ENCODE results near the gene PTGDS.

DNA sequence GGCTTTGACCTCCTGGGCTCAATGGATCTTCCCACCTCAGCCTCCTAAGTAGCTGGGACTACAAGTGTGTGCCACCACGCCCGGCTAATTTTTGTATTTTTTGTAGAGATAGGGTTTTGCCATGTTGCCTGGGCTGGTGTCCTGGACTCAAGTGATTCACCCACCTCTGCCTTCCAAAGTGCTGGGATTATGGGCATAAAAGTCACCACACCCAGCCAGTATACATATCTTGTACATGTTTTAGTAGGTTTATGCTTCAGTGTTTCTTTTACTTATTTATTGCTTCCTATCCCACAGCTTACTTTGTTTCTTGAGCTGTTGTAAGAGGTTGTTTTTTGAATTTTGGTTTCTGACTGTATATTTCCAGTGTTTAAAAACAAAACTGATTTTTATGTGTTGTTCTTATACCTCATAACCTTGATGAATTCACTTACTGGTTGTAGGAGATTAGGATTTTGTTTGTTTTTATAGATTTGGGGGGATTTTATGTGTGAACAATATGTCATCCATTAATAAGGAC is 45.6 kb upstream of the PTGDS start:
- TF ChIP-seq MTA1 (IDR thresholded peaks at IDR 0.05; ENCODE audit: borderline replicate concordance) (no peak), TBP (optimal IDR thresholded peaks at IDR 0.05; ENCODE audit: low read depth, low read length) (no peak), FOXK2 (conservative IDR thresholded peaks at IDR 0.05 in 1 of 2, IDR thresholded peaks at IDR 0.05 in 1 of 2; ENCODE audit: low read depth in 2 of 2) (no peak), HMG20A (CRISPR knock-in tag; conservative IDR thresholded peaks at IDR 0.05) (no peak), NR2C2 (CRISPR knock-in tag; IDR thresholded peaks at IDR 0.05) (no peak), NR2C2 (tag; IDR thresholded peaks at IDR 0.05) (no peak)
- TF ChIP-seq, protein P1, sequence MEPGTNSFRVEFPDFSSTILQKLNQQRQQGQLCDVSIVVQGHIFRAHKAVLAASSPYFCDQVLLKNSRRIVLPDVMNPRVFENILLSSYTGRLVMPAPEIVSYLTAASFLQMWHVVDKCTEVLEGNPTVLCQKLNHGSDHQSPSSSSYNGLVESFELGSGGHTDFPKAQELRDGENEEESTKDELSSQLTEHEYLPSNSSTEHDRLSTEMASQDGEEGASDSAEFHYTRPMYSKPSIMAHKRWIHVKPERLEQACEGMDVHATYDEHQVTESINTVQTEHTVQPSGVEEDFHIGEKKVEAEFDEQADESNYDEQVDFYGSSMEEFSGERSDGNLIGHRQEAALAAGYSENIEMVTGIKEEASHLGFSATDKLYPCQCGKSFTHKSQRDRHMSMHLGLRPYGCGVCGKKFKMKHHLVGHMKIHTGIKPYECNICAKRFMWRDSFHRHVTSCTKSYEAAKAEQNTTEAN (CRISPR knock-in tag; IDR thresholded peaks at IDR 0.05), result no peak
- TF ChIP-seq, protein P2, sequence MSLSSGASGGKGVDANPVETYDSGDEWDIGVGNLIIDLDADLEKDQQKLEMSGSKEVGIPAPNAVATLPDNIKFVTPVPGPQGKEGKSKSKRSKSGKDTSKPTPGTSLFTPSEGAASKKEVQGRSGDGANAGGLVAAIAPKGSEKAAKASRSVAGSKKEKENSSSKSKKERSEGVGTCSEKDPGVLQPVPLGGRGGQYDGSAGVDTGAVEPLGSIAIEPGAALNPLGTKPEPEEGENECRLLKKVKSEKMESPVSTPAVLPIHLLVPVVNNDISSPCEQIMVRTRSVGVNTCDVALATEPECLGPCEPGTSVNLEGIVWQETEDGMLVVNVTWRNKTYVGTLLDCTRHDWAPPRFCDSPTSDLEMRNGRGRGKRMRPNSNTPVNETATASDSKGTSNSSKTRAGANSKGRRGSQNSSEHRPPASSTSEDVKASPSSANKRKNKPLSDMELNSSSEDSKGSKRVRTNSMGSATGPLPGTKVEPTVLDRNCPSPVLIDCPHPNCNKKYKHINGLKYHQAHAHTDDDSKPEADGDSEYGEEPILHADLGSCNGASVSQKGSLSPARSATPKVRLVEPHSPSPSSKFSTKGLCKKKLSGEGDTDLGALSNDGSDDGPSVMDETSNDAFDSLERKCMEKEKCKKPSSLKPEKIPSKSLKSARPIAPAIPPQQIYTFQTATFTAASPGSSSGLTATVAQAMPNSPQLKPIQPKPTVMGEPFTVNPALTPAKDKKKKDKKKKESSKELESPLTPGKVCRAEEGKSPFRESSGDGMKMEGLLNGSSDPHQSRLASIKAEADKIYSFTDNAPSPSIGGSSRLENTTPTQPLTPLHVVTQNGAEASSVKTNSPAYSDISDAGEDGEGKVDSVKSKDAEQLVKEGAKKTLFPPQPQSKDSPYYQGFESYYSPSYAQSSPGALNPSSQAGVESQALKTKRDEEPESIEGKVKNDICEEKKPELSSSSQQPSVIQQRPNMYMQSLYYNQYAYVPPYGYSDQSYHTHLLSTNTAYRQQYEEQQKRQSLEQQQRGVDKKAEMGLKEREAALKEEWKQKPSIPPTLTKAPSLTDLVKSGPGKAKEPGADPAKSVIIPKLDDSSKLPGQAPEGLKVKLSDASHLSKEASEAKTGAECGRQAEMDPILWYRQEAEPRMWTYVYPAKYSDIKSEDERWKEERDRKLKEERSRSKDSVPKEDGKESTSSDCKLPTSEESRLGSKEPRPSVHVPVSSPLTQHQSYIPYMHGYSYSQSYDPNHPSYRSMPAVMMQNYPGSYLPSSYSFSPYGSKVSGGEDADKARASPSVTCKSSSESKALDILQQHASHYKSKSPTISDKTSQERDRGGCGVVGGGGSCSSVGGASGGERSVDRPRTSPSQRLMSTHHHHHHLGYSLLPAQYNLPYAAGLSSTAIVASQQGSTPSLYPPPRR (CRISPR knock-in tag; IDR thresholded peaks at IDR 0.05; ENCODE audit: borderline replicate concordance), result no peak
- TF ChIP-seq, protein P3, sequence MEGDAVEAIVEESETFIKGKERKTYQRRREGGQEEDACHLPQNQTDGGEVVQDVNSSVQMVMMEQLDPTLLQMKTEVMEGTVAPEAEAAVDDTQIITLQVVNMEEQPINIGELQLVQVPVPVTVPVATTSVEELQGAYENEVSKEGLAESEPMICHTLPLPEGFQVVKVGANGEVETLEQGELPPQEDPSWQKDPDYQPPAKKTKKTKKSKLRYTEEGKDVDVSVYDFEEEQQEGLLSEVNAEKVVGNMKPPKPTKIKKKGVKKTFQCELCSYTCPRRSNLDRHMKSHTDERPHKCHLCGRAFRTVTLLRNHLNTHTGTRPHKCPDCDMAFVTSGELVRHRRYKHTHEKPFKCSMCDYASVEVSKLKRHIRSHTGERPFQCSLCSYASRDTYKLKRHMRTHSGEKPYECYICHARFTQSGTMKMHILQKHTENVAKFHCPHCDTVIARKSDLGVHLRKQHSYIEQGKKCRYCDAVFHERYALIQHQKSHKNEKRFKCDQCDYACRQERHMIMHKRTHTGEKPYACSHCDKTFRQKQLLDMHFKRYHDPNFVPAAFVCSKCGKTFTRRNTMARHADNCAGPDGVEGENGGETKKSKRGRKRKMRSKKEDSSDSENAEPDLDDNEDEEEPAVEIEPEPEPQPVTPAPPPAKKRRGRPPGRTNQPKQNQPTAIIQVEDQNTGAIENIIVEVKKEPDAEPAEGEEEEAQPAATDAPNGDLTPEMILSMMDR (IDR thresholded peaks at IDR 0.05 in 2 of 3, conservative IDR thresholded peaks at IDR 0.05 in 1 of 3; ENCODE audit: insufficient read depth in 2 of 3, low read depth in 1 of 3, low read length in 3 of 3), result no peak
